Measurements from ENCODE around the gene MYG1.
A peak's percentile ranks its signal among the peaks of the same experiment; 100 is the strongest.

MYG1 gene

DNA sequence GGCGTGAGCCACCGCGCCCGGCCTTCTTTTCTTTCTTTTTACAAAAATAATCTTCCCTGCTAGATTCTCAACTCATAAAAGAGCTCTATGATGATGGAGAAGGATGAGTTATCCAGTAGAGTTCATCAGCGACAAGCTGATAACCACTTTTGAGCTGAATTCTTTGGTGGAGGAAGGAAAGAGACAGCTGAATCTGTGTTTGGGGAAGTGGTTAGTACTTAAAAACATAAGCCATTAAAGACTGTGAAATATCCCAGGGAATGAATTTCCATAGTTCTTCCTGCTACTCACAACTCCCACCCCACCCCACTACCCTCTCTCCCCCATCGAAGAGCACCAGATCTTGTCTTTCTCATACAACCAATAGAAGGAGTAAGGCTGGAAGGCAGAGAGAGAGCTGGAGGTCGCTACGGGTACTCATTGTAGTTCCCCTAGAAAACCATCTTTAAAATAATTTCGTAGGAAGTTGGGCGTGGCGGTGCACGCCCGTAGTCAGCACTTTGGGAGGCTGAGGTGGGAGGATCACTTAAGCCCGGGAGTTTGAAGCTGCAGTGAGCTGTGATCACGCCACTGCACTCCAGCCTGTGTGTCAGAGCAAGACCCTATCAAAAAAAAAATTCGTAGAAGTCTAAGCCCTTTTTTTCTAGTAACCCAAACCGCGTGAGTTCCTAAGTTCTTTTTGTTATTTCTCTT is 32.0 kb upstream of the MYG1 start:
- TF ChIP-seq, protein P1, sequence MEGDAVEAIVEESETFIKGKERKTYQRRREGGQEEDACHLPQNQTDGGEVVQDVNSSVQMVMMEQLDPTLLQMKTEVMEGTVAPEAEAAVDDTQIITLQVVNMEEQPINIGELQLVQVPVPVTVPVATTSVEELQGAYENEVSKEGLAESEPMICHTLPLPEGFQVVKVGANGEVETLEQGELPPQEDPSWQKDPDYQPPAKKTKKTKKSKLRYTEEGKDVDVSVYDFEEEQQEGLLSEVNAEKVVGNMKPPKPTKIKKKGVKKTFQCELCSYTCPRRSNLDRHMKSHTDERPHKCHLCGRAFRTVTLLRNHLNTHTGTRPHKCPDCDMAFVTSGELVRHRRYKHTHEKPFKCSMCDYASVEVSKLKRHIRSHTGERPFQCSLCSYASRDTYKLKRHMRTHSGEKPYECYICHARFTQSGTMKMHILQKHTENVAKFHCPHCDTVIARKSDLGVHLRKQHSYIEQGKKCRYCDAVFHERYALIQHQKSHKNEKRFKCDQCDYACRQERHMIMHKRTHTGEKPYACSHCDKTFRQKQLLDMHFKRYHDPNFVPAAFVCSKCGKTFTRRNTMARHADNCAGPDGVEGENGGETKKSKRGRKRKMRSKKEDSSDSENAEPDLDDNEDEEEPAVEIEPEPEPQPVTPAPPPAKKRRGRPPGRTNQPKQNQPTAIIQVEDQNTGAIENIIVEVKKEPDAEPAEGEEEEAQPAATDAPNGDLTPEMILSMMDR (IDR thresholded peaks at IDR 0.05) = no peak
- Histone ChIP-seq H3K27me3 (no peaks in the 10 kb centered on the region), H3K27ac (peak overlapping the region; percentile 64), H3K36me3 (no peaks in the 10 kb centered on the region), H3K9me3 (no peaks in the 10 kb centered on the region), H3K4me1 (ENCODE audit: control insufficient read depth in 1 of 2, insufficient read depth in 1 of 2, low read depth in 1 of 2, low read length in 1 of 2) (peaks cover 19 to 30% of the 10 kb centered on the region in 2 experiments), H3K4me3 (ENCODE audit: low read depth in 1 of 2, low read length in 1 of 2) (peak overlapping the region; percentile 83 to 84)

DNA sequence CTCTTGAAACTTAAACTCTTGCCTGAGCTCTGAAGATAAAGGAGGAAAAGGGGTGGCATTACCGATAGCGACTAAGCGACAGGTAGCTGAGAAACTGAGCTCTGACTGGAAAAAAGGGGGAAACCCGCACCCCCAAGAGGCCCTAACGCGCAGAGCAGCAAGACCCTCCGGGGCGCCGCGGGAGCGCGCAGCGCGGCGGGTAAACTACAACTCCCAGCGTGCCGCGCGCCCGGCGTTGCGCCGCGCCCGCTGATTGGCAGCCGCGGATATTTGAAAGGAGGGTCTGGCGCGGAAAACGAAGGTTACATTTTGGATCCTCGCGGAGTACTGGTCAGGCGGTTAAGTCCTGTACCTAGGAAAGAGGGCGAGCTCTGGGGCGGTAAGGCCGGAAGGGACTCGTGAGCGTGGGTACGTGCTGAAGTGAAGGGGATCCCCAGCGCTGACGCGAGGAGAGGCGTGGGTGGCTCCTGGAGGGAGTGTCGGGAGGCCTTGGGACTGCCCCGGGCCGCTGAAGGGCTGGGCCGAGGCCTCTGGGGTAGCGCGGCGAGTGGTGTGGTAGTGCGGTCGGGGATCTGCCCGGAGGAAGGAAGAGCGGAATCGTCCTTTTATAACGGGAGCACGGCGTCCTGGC is 31.4 kb upstream of the MYG1 start, which contains the start of gene ESPL1:
Gene ESPL1 (plus strand): TSS at position 301 of the 631 bp plus-strand sequence. CDS start 468 bp downstream, outside the sequence.
- H3K4me1 ChIP-seq (ENCODE audit: control insufficient read depth in 1 of 2, insufficient read depth in 1 of 2, low read depth in 1 of 2, low read length in 1 of 2) = peaks cover 19 to 30% of the 10 kb centered on the region in 2 experiments

DNA sequence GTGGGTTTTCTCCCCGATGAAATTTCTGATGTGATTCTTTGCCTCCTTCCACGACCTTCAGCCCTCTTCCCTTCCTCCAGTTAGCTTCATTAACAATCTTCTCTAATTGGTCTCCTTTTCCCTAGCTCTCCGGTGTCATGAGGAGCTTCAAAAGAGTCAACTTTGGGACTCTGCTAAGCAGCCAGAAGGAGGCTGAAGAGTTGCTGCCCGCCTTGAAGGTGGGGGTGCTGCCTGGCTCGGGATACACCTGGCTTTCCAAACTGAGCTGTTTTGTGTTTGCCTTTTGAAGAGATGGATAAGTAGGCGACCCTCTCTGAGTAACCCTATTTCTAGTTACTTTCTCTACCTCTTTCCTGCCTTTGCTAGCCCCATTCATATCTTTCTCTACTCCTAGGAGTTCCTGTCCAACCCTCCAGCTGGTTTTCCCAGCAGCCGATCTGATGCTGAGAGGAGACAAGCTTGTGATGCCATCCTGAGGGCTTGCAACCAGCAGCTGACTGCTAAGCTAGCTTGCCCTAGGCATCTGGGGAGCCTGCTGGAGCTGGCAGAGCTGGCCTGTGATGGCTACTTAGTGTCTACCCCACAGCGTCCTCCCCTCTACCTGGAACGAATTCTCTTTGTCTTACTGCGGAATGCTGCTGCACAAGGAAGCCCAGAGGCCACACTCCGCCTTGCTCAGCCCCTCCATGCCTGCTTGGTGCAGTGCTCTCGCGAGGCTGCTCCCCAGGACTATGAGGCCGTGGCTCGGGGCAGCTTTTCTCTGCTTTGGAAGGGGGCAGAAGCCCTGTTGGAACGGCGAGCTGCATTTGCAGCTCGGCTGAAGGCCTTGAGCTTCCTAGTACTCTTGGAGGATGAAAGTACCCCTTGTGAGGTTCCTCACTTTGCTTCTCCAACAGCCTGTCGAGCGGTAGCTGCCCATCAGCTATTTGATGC is 30.6 kb upstream of the MYG1 start:
- H3K4me3 ChIP-seq (ENCODE audit: low read depth in 1 of 2, low read length in 1 of 2) = peak overlapping the region; percentile 83 to 84
- H3K36me3 ChIP-seq = no peaks in the 10 kb centered on the region
- H3K27ac ChIP-seq = no peak overlapping the region
- no peaks in the 10 kb centered on the region for H3K27me3 ChIP-seq
- TF ChIP-seq, protein P1 (IDR thresholded peaks at IDR 0.05) = no peak
- H3K9me3 ChIP-seq = no peaks in the 10 kb centered on the region
- H3K4me1 ChIP-seq (ENCODE audit: control insufficient read depth in 1 of 2, insufficient read depth in 1 of 2, low read depth in 1 of 2, low read length in 1 of 2) = peaks cover 19 to 30% of the 10 kb centered on the region in 2 experiments

More for the DNA sequence above, 31.4 kb upstream of the MYG1 start, which contains the start of gene ESPL1:
- Histone ChIP-seq H3K27ac (peak within 1 kb of the TSS; percentile 64), H3K9me3 (no peaks in the 10 kb centered on the region), H3K27me3 (no peaks in the 10 kb centered on the region), H3K4me3 (ENCODE audit: low read depth in 1 of 2, low read length in 1 of 2) (peak within 1 kb of the TSS; percentile 83 to 84), H3K36me3 (no peaks in the 10 kb centered on the region)
- TF ChIP-seq, protein P1 (IDR thresholded peaks at IDR 0.05) = no peak

DNA sequence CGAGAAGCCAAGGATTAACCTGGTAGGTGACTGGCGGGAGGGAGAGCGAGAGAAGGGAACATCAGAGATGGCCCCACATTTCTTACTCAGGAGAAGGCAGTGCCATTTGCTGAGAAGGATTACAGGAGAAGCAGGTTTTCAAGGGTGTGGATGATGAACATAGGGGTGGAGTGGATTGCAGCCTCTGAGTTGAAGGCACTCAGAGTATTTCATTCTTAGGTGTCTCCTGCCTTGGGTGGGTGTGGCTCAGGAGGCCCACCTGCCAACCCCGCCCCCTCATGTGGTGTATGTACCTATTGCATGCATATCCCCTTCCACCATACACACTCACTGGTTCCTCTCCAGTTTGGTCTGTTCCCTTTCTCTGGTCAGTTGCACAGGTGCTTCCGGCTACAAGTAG is 25.1 kb upstream of the MYG1 start:
- Histone ChIP-seq H3K9me3 (no peaks in the 10 kb centered on the region), H3K36me3 (peaks cover 15% of the 10 kb centered on the region), H3K4me3 (ENCODE audit: low read depth in 1 of 2, low read length in 1 of 2) (no peak overlapping the region), H3K4me1 (ENCODE audit: control insufficient read depth in 1 of 2, insufficient read depth in 1 of 2, low read depth in 1 of 2, low read length in 1 of 2) (peaks cover 3 to 10% of the 10 kb centered on the region in 2 experiments), H3K27ac (no peak overlapping the region), H3K27me3 (no peaks in the 10 kb centered on the region)
- TF ChIP-seq, protein P1 (IDR thresholded peaks at IDR 0.05) = no peak

DNA sequence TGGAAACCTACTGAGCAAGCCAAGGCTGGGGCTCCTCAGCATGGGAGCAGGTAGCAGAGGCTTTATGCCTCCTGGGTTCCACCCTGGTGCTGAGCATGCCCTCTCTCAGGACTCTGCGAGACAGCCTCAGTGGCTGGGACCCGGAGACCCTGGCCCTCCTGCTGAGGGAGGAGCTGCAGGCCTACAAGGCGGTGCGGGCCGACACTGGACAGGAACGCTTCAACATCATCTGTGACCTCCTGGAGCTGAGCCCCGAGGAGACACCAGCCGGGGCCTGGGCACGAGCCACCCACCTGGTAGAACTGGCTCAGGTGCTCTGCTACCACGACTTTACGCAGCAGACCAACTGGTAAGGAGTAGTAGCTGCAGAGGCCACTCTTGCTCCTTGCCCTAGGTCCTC is 23.0 kb upstream of the MYG1 start:
- H3K36me3 ChIP-seq = peaks cover 20% of the 10 kb centered on the region

More for the DNA sequence above, 23.0 kb upstream of the MYG1 start:
- Histone ChIP-seq H3K4me1 (ENCODE audit: control insufficient read depth in 1 of 2, insufficient read depth in 1 of 2, low read depth in 1 of 2, low read length in 1 of 2) (peaks cover 8 to 10% of the 10 kb centered on the region in 2 experiments), H3K27ac (no peak overlapping the region), H3K4me3 (ENCODE audit: low read depth in 1 of 2, low read length in 1 of 2) (no peak overlapping the region), H3K27me3 (no peaks in the 10 kb centered on the region), H3K9me3 (no peaks in the 10 kb centered on the region)
- TF ChIP-seq, protein P1 (IDR thresholded peaks at IDR 0.05) = no peak

Data from neutrophil (primary cell).